ENCODE measurements around the gene TMEM238. TPM values are rescaled to one million over a fixed set of nuclear protein-coding genes. Genes with fewer than 3 reads are reported as not detected.

The TMEM238 gene
- total and polyA plus RNA-seq, 2 donors (not counting 1 experiment from before 2014, with no cell fraction given), result 0.33 TPM; not detected in 1

Other genes starting within 250 kb of the TMEM238 start
- gene TNNT1, start 235.1 kb downstream of the TMEM238 start, total RNA-seq, result 7.4 and 10.4 TPM in 2 replicates
- gene TNNT1, start 235.1 kb downstream of the TMEM238 start, polyA plus RNA-seq, result 1.4 and 1.7 TPM in 2 replicates
- not detected in 2 replicates for gene TNNI3, start 226.6 kb downstream of the TMEM238 start, total RNA-seq
- gene TNNI3, start 226.6 kb downstream of the TMEM238 start, polyA plus RNA-seq, result not detected in 2 replicates
- under 0.01 and 0.17 TPM in 2 replicates for gene DNAAF3, start 217.7 kb downstream of the TMEM238 start, total RNA-seq
- gene DNAAF3, start 217.7 kb downstream of the TMEM238 start, polyA plus RNA-seq, result 0.16 and 0.18 TPM in 2 replicates
- gene SYT5, start 204.0 kb downstream of the TMEM238 start, total RNA-seq, result 0.50 TPM in 1 of 2 replicates, not detected in the other
- gene SYT5, start 204.0 kb downstream of the TMEM238 start, polyA plus RNA-seq, result 0.05 and 0.08 TPM in 2 replicates
- 7.7 and 19.5 TPM in 2 replicates for gene PTPRH, start 174.8 kb downstream of the TMEM238 start, total RNA-seq
- 2.5 and 4.4 TPM in 2 replicates for gene PTPRH, start 174.8 kb downstream of the TMEM238 start, polyA plus RNA-seq
- gene TMEM86B, start 155.5 kb downstream of the TMEM238 start, total RNA-seq, result 1.3 TPM in 2 replicates
- gene TMEM86B, start 155.5 kb downstream of the TMEM238 start, polyA plus RNA-seq, result 0.34 and 0.62 TPM in 2 replicates
- gene PPP6R1, start 125.3 kb downstream of the TMEM238 start, total RNA-seq, result 19.3 and 34.0 TPM in 2 replicates
- 28.5 and 43.1 TPM in 2 replicates for gene PPP6R1, start 125.3 kb downstream of the TMEM238 start, polyA plus RNA-seq
- 19.8 and 21.5 TPM in 2 replicates for gene HSPBP1, start 104.2 kb downstream of the TMEM238 start, total RNA-seq
- gene HSPBP1, start 104.2 kb downstream of the TMEM238 start, polyA plus RNA-seq, result 12.5 and 15.8 TPM in 2 replicates
- 3.9 and 5.1 TPM in 2 replicates for gene BRSK1, start 100.3 kb downstream of the TMEM238 start, total RNA-seq
- 5.1 and 8.4 TPM in 2 replicates for gene BRSK1, start 100.3 kb downstream of the TMEM238 start, polyA plus RNA-seq
- gene TMEM150B, start 59.0 kb downstream of the TMEM238 start, total RNA-seq, result not detected in 2 replicates
- not detected in 2 replicates for gene TMEM150B, start 59.0 kb downstream of the TMEM238 start, polyA plus RNA-seq
- gene KMT5C, start 44.4 kb downstream of the TMEM238 start, total RNA-seq, result 4.1 and 4.6 TPM in 2 replicates
- 1.9 and 2.5 TPM in 2 replicates for gene KMT5C, start 44.4 kb downstream of the TMEM238 start, polyA plus RNA-seq
- under 0.01 and 0.17 TPM in 2 replicates for gene COX6B2, start 29.6 kb downstream of the TMEM238 start, total RNA-seq
- gene COX6B2, start 29.6 kb downstream of the TMEM238 start, polyA plus RNA-seq, result 0.03 and 0.14 TPM in 2 replicates
- gene GARIN5B, start 21.0 kb downstream of the TMEM238 start, total RNA-seq, result not detected in 2 replicates
- not detected in 2 replicates for gene GARIN5B, start 21.0 kb downstream of the TMEM238 start, polyA plus RNA-seq
- gene IL11, start 13.8 kb downstream of the TMEM238 start, total RNA-seq, result 0.66 and 1.0 TPM in 2 replicates
- gene IL11, start 13.8 kb downstream of the TMEM238 start, polyA plus RNA-seq, result 1.2 and 1.3 TPM in 2 replicates
- gene TMEM190, start 7.5 kb downstream of the TMEM238 start, total RNA-seq, result not detected in 2 replicates
- 0.14 TPM in 1 of 2 replicates, not detected in the other for gene TMEM190, start 7.5 kb downstream of the TMEM238 start, polyA plus RNA-seq
- gene RPL28, start 1.6 kb upstream of the TMEM238 start, total RNA-seq, result 146 and 168 TPM in 2 replicates
- gene RPL28, start 1.6 kb upstream of the TMEM238 start, polyA plus RNA-seq, result 548 and 665 TPM in 2 replicates
- 37.5 and 41.0 TPM in 2 replicates for gene UBE2S, start 23.5 kb upstream of the TMEM238 start, total RNA-seq
- 25.4 and 74.6 TPM in 2 replicates for gene UBE2S, start 23.5 kb upstream of the TMEM238 start, polyA plus RNA-seq
- gene SHISA7, start 59.0 kb upstream of the TMEM238 start, total RNA-seq, result not detected in 2 replicates
- not detected in 2 replicates for gene SHISA7, start 59.0 kb upstream of the TMEM238 start, polyA plus RNA-seq
- gene ISOC2, start 77.3 kb upstream of the TMEM238 start, total RNA-seq, result 34.2 and 35.5 TPM in 2 replicates
- 24.8 and 27.7 TPM in 2 replicates for gene ISOC2, start 77.3 kb upstream of the TMEM238 start, polyA plus RNA-seq
- gene C19orf85, start 80.5 kb upstream of the TMEM238 start, total RNA-seq, result not detected in 2 replicates
- not detected in 2 replicates for gene C19orf85, start 80.5 kb upstream of the TMEM238 start, polyA plus RNA-seq
- 0.77 and 1.3 TPM in 2 replicates for gene ZNF628, start 92.3 kb upstream of the TMEM238 start, total RNA-seq
- gene ZNF628, start 92.3 kb upstream of the TMEM238 start, polyA plus RNA-seq, result 0.49 and 0.86 TPM in 2 replicates
- gene NAT14, start 100.9 kb upstream of the TMEM238 start, total RNA-seq, result 12.1 and 18.2 TPM in 2 replicates
- gene NAT14, start 100.9 kb upstream of the TMEM238 start, polyA plus RNA-seq, result 18.3 and 19.3 TPM in 2 replicates
- 19.3 and 19.7 TPM in 2 replicates for gene SSC5D, start 104.1 kb upstream of the TMEM238 start, total RNA-seq
- gene SSC5D, start 104.1 kb upstream of the TMEM238 start, polyA plus RNA-seq, result 2.1 and 3.0 TPM in 2 replicates
- gene SBK2, start 152.8 kb upstream of the TMEM238 start, total RNA-seq, result not detected in 2 replicates
- gene SBK2, start 152.8 kb upstream of the TMEM238 start, polyA plus RNA-seq, result not detected in 2 replicates
- gene SBK3, start 161.3 kb upstream of the TMEM238 start, total RNA-seq, result 0.26 and 0.66 TPM in 2 replicates
- not detected in 2 replicates for gene SBK3, start 161.3 kb upstream of the TMEM238 start, polyA plus RNA-seq
- gene ZNF579, start 196.6 kb upstream of the TMEM238 start, total RNA-seq, result 3.3 and 5.4 TPM in 2 replicates
- 4.2 and 5.0 TPM in 2 replicates for gene ZNF579, start 196.6 kb upstream of the TMEM238 start, polyA plus RNA-seq
- gene FIZ1, start 215.2 kb upstream of the TMEM238 start, total RNA-seq, result 2.3 TPM in 2 replicates
- gene FIZ1, start 215.2 kb upstream of the TMEM238 start, polyA plus RNA-seq, result 1.8 and 2.7 TPM in 2 replicates
- 13.4 and 16.8 TPM in 2 replicates for gene ZNF524, start 216.0 kb upstream of the TMEM238 start, total RNA-seq
- 2.4 and 2.6 TPM in 2 replicates for gene ZNF524, start 216.0 kb upstream of the TMEM238 start, polyA plus RNA-seq
- 0.51 and 1.2 TPM in 2 replicates for gene ZNF865, start 221.4 kb upstream of the TMEM238 start, total RNA-seq
- 1.2 TPM in 2 replicates for gene ZNF865, start 221.4 kb upstream of the TMEM238 start, polyA plus RNA-seq
- gene ZNF784, start 240.3 kb upstream of the TMEM238 start, total RNA-seq, result 4.6 and 5.6 TPM in 2 replicates
- 1.6 and 2.0 TPM in 2 replicates for gene ZNF784, start 240.3 kb upstream of the TMEM238 start, polyA plus RNA-seq